ENCODE data around the gene RIC8B. TPM values are rescaled to one million over a fixed set of nuclear protein-coding genes. Genes with fewer than 3 reads are reported as not detected.

Gene RIC8B
- total RNA-seq, 2 donors from 2014 or later, result 14.9 to 19.0 TPM

- H3K4me1 ChIP-seq, result peaks cover 0 to 12% of the 10 kb centered on the region in 2 donors
- H3K4me3 ChIP-seq, result no peak overlapping the region
- TF ChIP-seq CTCF (IDR thresholded peaks at IDR 0.05), result no peak
- no peaks in the 10 kb centered on the region for H3K9me3 ChIP-seq
- H3K27ac ChIP-seq, result no peak overlapping the region
- no peaks in the 10 kb centered on the region for H3K36me3 ChIP-seq
- no peak for DNase-seq (ENCODE audit: low spot score)
- no peaks in the 10 kb centered on the region for H3K27me3 ChIP-seq
Measured at GRCh38 chr12:106741247-106741646, 33.2 kb upstream of the RIC8B start.

GRCh38 chr12:106743270-106743988, 31.1 kb upstream of the RIC8B start:
- no peak for DNase-seq (ENCODE audit: low spot score)
- no peak overlapping the region for H3K4me3 ChIP-seq
- TF ChIP-seq CTCF (IDR thresholded peaks at IDR 0.05), result no peak
- no peaks in the 10 kb centered on the region for H3K27me3 ChIP-seq
- H3K27ac ChIP-seq, result no peak overlapping the region
- no peaks in the 10 kb centered on the region for H3K36me3 ChIP-seq
- peaks cover 0 to 12% of the 10 kb centered on the region in 2 donors for H3K4me1 ChIP-seq
- H3K9me3 ChIP-seq, result no peaks in the 10 kb centered on the region

GRCh38 chr12:106744600-106744999, 29.9 kb upstream of the RIC8B start:
- Histone ChIP-seq H3K36me3 (no peaks in the 10 kb centered on the region), H3K4me1 (peaks cover 0 to 10% of the 10 kb centered on the region in 2 donors), H3K9me3 (no peaks in the 10 kb centered on the region), H3K4me3 (no peak overlapping the region), H3K27ac (no peak overlapping the region), H3K27me3 (no peaks in the 10 kb centered on the region)
- no peak for DNase-seq (ENCODE audit: low spot score)
- TF ChIP-seq CTCF (IDR thresholded peaks at IDR 0.05), result no peak

- Histone ChIP-seq H3K9me3 (no peaks in the 10 kb centered on the region), H3K4me1 (peaks cover 0 to 4% of the 10 kb centered on the region in 2 donors), H3K36me3 (no peaks in the 10 kb centered on the region), H3K27ac (no peak overlapping the region), H3K4me3 (no peak overlapping the region), H3K27me3 (no peaks in the 10 kb centered on the region)
- TF ChIP-seq CTCF (IDR thresholded peaks at IDR 0.05), result no peak
- DNase-seq (ENCODE audit: low spot score), result no peak
Measured at GRCh38 chr12:106745181-106745745, 29.2 kb upstream of the RIC8B start.

GRCh38 chr12:106747973-106748436, 26.5 kb upstream of the RIC8B start:
- H3K27me3 ChIP-seq, result no peaks in the 10 kb centered on the region
- H3K9me3 ChIP-seq, result no peaks in the 10 kb centered on the region
- no peak overlapping the region for H3K4me3 ChIP-seq
- H3K4me1 ChIP-seq, result no peaks in the 10 kb centered on the region
- no peak for TF ChIP-seq CTCF (IDR thresholded peaks at IDR 0.05)
- no peaks in the 10 kb centered on the region for H3K36me3 ChIP-seq
- DNase-seq (ENCODE audit: low spot score), result no peak
- H3K27ac ChIP-seq, result no peak overlapping the region

Data from right atrium auricular region (tissue), 2 donors.